Thyroid gland (tissue), 4 donors: ENCODE results near the gene HMGB4. TPM values are rescaled to one million over a fixed set of nuclear protein-coding genes. Genes with fewer than 3 reads are reported as not detected.

Source experiments
- DNase-seq, 2 donors: peaks; one replicate each; pipeline ENCODE4 v3.0.0-alpha.2; 2019
- H3K27ac ChIP-seq, 3 donors: fragments of 200-600 bp; sonication (generic); 1 replicate in 2 of 3; 2 replicates in 1 of 3; pipeline ENCODE4 v1.5.1; 2016 to 2019; ENCODE audit warnings: mild to moderate bottlenecking in 1 of 3, moderate library complexity in 1 of 3
- H3K27me3 ChIP-seq: fragments of 200-600 bp; sonication (generic); one replicate; pipeline ENCODE4 v1.5.1; 2019
- H3K36me3 ChIP-seq, 2 donors: fragments of 200-600 bp; sonication (generic); one replicate each; pipeline ENCODE4 v1.5.1; 2016 to 2019
- H3K4me1 ChIP-seq, 2 donors: fragments of 200-600 bp; sonication (generic); one replicate each; pipeline ENCODE4 v1.5.1; 2017 to 2019
- H3K4me3 ChIP-seq, 3 donors: fragments of 200-600 bp; sonication (generic); replicated peaks in 1 of 3; 1 replicate in 2 of 3; 2 replicates in 1 of 3; pipeline ENCODE4 v1.5.1; 2016; ENCODE audit warnings: mild to moderate bottlenecking in 1 of 3
- H3K9me3 ChIP-seq: fragments of 200-600 bp; sonication (generic); one replicate; pipeline ENCODE4 v1.5.1; 2017
- CTCF ChIP-seq, 6 experiments: fragments of 200-600 bp in 3 of 6; fragments of 450-650 bp in 3 of 6; sonication (generic) in 3 of 6; IDR thresholded peaks; one replicate each; pipeline ENCODE4 v1.5.1; 2016 to 2019; ENCODE audit warnings: antibody characterized with exemption in 6 of 6, mild to moderate bottlenecking in 2 of 6, inconsistent platforms in 1 of 6, moderate library complexity in 1 of 6
- POLR2A ChIP-seq, 2 donors: fragments of 450-650 bp; IDR thresholded peaks; one replicate each; pipeline ENCODE4 v1.6.1; 2017; ENCODE audit warnings: antibody characterized with exemption in 2 of 2, mild to moderate bottlenecking in 2 of 2, moderate library complexity in 1 of 2
- WGBS, 2 donors: methylation state at CpG; one replicate each; pipeline ENCODE4 v1.1.5; 2017; 5-methylcytosine and 5-hydroxymethylcytosine counted together
- intact Hi-C: fragments of 100-400 bp; cut with DNase I; formaldehyde crosslinking; loops from one replicate; pipeline ENCODE4 v1.15.1; 2023
- total RNA-seq, 4 donors: library from RNA; depleted of rRNA; stranded (reverse); fragments of >200 nt; gene quantifications; one replicate each; pipeline ENCODE4 v1.2.3, GENCODE V29; 2016

HMGB4 gene
- total RNA-seq, 4 donors from 2014 or later, result 1.9 TPM; not detected in 3

- H3K4me1 ChIP-seq, result no peaks in the 10 kb centered on the region
- WGBS, 2 donors, result 83 to 95% methylated on average over 1 of the region's 1 CpG
- no peaks in the 10 kb centered on the region for H3K27me3 ChIP-seq
- H3K4me3 ChIP-seq, result no peak overlapping the region
- TF ChIP-seq POLR2A (IDR thresholded peaks at IDR 0.05) (no peak), CTCF (IDR thresholded peaks at IDR 0.05) (no peak)
- H3K27ac ChIP-seq, result no peak overlapping the region
- no peak for DNase-seq
- intact Hi-C loops, result no loop called here
- no peaks in the 10 kb centered on the region for H3K9me3 ChIP-seq
- H3K36me3 ChIP-seq, result no peaks in the 10 kb centered on the region
These were observed 14.7 kb upstream of the HMGB4 start for GRCh38 chr1:33849211-33849610.

GRCh38 chr1:33850481-33850880 lies 13.4 kb upstream of the HMGB4 start:
- Histone ChIP-seq H3K4me3 (no peak overlapping the region), H3K27me3 (no peaks in the 10 kb centered on the region), H3K4me1 (no peaks in the 10 kb centered on the region), H3K36me3 (no peaks in the 10 kb centered on the region), H3K27ac (no peak overlapping the region), H3K9me3 (no peaks in the 10 kb centered on the region)
- TF ChIP-seq POLR2A (IDR thresholded peaks at IDR 0.05) (no peak), CTCF (IDR thresholded peaks at IDR 0.05) (no peak)
- intact Hi-C loops, result no loop called here
- WGBS, 2 donors, result 89 to 92% methylated on average over 1 of the region's 1 CpG
- no peak for DNase-seq

- Histone ChIP-seq H3K4me1 (no peaks in the 10 kb centered on the region), H3K27ac (no peak overlapping the region), H3K27me3 (no peaks in the 10 kb centered on the region), H3K36me3 (no peaks in the 10 kb centered on the region), H3K9me3 (no peaks in the 10 kb centered on the region), H3K4me3 (no peak overlapping the region)
- DNase-seq, result no peak
- TF ChIP-seq CTCF (IDR thresholded peaks at IDR 0.05) (no peak), POLR2A (IDR thresholded peaks at IDR 0.05) (no peak)
- intact Hi-C loops, result no loop called here
These were observed 11.2 kb upstream of the HMGB4 start for GRCh38 chr1:33852711-33853110.

GRCh38 chr1:33853431-33853830 lies 10.4 kb upstream of the HMGB4 start:
- no peak for TF ChIP-seq CTCF (IDR thresholded peaks at IDR 0.05)
- TF ChIP-seq POLR2A (IDR thresholded peaks at IDR 0.05), result no peak
- no peaks in the 10 kb centered on the region for H3K9me3 ChIP-seq
- no peaks in the 10 kb centered on the region for H3K4me1 ChIP-seq
- no peak overlapping the region for H3K4me3 ChIP-seq
- no peak for DNase-seq
- no peak overlapping the region for H3K27ac ChIP-seq
- 44 to 47% methylated on average over 1 of the region's 1 CpG for WGBS, 2 donors
- H3K36me3 ChIP-seq, result no peaks in the 10 kb centered on the region
- no peaks in the 10 kb centered on the region for H3K27me3 ChIP-seq
- intact Hi-C loops, result no loop called here

GRCh38 chr1:33854091-33854490 lies 9.8 kb upstream of the HMGB4 start:
- no peak for DNase-seq
- TF ChIP-seq POLR2A (IDR thresholded peaks at IDR 0.05) (no peak), CTCF (IDR thresholded peaks at IDR 0.05) (no peak)
- Histone ChIP-seq H3K36me3 (no peaks in the 10 kb centered on the region), H3K9me3 (no peaks in the 10 kb centered on the region), H3K27ac (no peak overlapping the region), H3K27me3 (no peaks in the 10 kb centered on the region), H3K4me3 (no peak overlapping the region), H3K4me1 (no peaks in the 10 kb centered on the region)
- WGBS, 2 donors, result 79 to 87% methylated on average over 5 of the region's 5 CpGs
- intact Hi-C loops, result no loop called here
